Activated CD4-positive, alpha-beta memory T cell treated with anti-CD3 and anti-CD28 coated beads for 36 hours (primary cell): ENCODE results near the gene RAD51AP1. TPM values are rescaled to one million over a fixed set of nuclear protein-coding genes. Genes with fewer than 3 reads are reported as not detected.

Experiments used
- CTCF ChIA-PET: fragments of 350-600 bp; sonication (Branson Sonifier 250); formaldehyde crosslinking; loops from one replicate; lab custom pipeline; 2021; ENCODE audit warnings: antibody characterized with exemption, inconsistent platforms; lab: Charles Lee
- POLR2A ChIA-PET: fragments of 350-600 bp; sonication (Branson Sonifier 250); formaldehyde crosslinking; loops from one replicate; lab custom pipeline; 2021; ENCODE audit warnings: antibody characterized with exemption; lab: Charles Lee
- DNase-seq: peaks from one replicate; pipeline ENCODE4 v3.0.0-alpha.2; 2020
- H3K27ac Mint-ChIP-seq: one replicate; pipeline ENCODE4 v1.8.0; 2021; ENCODE audit warnings: mixed read lengths
- H3K27me3 Mint-ChIP-seq: one replicate; pipeline ENCODE4 v1.8.0; 2021; ENCODE audit warnings: mixed read lengths
- H3K36me3 Mint-ChIP-seq: one replicate; pipeline ENCODE4 v1.8.0; 2021; ENCODE audit warnings: mixed read lengths
- H3K4me1 Mint-ChIP-seq: one replicate; pipeline ENCODE4 v1.8.0; 2021; ENCODE audit warnings: low read depth, mixed read lengths
- H3K4me3 Mint-ChIP-seq: one replicate; pipeline ENCODE4 v1.8.0; 2021; ENCODE audit warnings: mild to moderate bottlenecking, mixed read lengths
- H3K9me3 Mint-ChIP-seq: one replicate; pipeline ENCODE4 v1.8.0; 2021; ENCODE audit warnings: mixed read lengths
- intact Hi-C: fragments of 100-400 bp; cut with micrococcal nuclease; formaldehyde crosslinking; loops from one replicate; pipeline ENCODE4 v1.15.1; 2023
- total RNA-seq, 2 experiments: library from RNA; stranded (reverse); gene quantifications; one replicate each; pipeline ENCODE4 v1.2.3, GENCODE V29; 2021

The RAD51AP1 gene
- total RNA-seq, 2 experiments from 2014 or later: 44.6 to 49.7 TPM

DNA sequence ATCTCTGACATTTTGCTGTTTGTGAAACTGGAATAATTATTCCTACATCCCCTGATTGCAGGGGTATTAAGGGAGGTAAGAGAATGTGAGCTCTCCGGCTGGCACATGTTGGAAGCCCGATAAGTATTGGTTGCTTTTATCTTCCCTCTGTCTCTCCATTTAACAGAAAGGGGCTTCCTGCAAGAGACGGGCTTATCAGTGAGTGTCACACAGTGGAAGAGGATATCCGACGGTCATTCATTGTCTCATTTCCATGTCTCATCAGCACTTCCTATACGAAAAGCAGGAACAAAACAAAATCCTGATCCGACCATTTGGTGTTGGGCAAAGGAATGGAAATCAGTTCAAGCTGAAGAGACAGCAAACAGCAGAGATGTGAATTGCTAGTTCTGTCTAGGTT is 34.0 kb downstream of the RAD51AP1 start:
- Mint-ChIP-seq H3K27me3 (peaks cover 2% of the 10 kb centered on the region), H3K36me3 (no peaks in the 10 kb centered on the region), H3K27ac (no peak overlapping the region), H3K4me3 (no peak overlapping the region), H3K4me1 (no peaks in the 10 kb centered on the region), H3K9me3 (no peaks in the 10 kb centered on the region)
- intact Hi-C loops: no loop called here
- no peak for DNase-seq
- ChIA-PET CTCF (no interaction called here), POLR2A (no interaction called here)

GRCh38 chr12:4579305-4580102 is 40.8 kb downstream of the RAD51AP1 start:
- H3K4me3 Mint-ChIP-seq: no peak overlapping the region
- ChIA-PET POLR2A (no interaction called here), CTCF (interaction anchor here (0.7 kb wide), 1 partner anchor 84 kb away, joined by 3 read pairs; no protein-coding TSS in a partner anchor)
- no peak for DNase-seq
- H3K27me3 Mint-ChIP-seq: peaks cover 4% of the 10 kb centered on the region
- intact Hi-C loops: no loop called here
- H3K4me1 Mint-ChIP-seq: no peaks in the 10 kb centered on the region
- H3K9me3 Mint-ChIP-seq: no peaks in the 10 kb centered on the region
- H3K27ac Mint-ChIP-seq: no peak overlapping the region
- H3K36me3 Mint-ChIP-seq: no peaks in the 10 kb centered on the region

DNA sequence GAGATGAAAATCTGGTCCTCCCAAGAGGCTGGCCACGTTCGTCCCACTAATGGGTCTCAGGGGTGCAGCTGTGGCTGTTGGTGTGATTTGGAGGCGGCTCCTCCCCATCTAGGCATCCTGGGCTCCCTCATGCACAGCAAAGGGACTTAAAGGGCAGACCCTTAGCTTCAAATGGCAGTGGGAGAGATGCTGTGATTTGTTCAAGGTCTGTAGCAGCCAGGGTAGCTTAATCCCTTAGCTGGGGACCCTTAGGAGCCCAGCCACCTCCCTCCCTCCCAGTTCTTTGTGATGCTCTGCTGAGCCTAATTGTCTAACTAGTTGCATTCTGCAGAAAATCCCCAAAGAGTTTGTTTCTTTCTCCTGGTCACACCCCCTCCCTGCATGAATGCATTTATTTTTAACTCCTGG is 41.6 kb downstream of the RAD51AP1 start:
- Mint-ChIP-seq H3K4me1 (no peaks in the 10 kb centered on the region), H3K27ac (no peak overlapping the region), H3K36me3 (no peaks in the 10 kb centered on the region), H3K9me3 (no peaks in the 10 kb centered on the region), H3K4me3 (no peak overlapping the region), H3K27me3 (peaks cover 4% of the 10 kb centered on the region)
- intact Hi-C loops: no loop called here
- POLR2A ChIA-PET: no interaction called here
- CTCF ChIA-PET: interaction anchor here (0.7 kb wide), 1 partner anchor 24 kb away, joined by 3 read pairs; no protein-coding TSS in a partner anchor
- DNase-seq: no peak

DNA sequence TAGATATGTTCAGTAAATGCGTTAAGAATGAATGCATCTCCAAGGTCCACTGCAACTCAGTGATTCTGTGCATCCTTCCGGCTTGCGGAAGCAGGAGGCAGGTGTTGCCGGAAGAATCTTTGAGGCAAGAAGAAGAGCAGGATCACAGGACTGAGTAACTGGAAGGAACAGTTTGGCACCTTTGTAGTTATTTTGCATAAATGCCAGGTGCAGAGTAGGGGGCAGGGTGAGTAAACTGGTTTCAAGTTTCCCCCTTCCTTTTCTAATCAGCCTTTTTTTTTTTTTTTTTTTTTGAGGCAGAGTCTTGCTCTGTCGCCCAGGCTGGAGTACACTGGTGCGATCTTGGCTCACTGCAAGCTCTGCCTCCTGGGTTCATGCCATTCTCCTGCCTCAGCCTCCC is 45.6 kb downstream of the RAD51AP1 start:
- ChIA-PET CTCF (no interaction called here), POLR2A (no interaction called here)
- intact Hi-C loops: no loop called here
- DNase-seq: no peak
- H3K9me3 Mint-ChIP-seq: no peaks in the 10 kb centered on the region
- no peaks in the 10 kb centered on the region for H3K4me1 Mint-ChIP-seq
- H3K27me3 Mint-ChIP-seq: peaks cover 7% of the 10 kb centered on the region
- no peak overlapping the region for H3K4me3 Mint-ChIP-seq
- no peak overlapping the region for H3K27ac Mint-ChIP-seq
- no peaks in the 10 kb centered on the region for H3K36me3 Mint-ChIP-seq

GRCh38 chr12:4584896-4585295 is 46.2 kb downstream of the RAD51AP1 start:
- POLR2A ChIA-PET: no interaction called here
- Mint-ChIP-seq H3K9me3 (no peaks in the 10 kb centered on the region), H3K4me3 (no peak overlapping the region), H3K27ac (no peak overlapping the region), H3K27me3 (peaks cover 7% of the 10 kb centered on the region), H3K36me3 (no peaks in the 10 kb centered on the region), H3K4me1 (no peaks in the 10 kb centered on the region)
- CTCF ChIA-PET: no interaction called here
- intact Hi-C loops: no loop called here
- no peak for DNase-seq

DNA sequence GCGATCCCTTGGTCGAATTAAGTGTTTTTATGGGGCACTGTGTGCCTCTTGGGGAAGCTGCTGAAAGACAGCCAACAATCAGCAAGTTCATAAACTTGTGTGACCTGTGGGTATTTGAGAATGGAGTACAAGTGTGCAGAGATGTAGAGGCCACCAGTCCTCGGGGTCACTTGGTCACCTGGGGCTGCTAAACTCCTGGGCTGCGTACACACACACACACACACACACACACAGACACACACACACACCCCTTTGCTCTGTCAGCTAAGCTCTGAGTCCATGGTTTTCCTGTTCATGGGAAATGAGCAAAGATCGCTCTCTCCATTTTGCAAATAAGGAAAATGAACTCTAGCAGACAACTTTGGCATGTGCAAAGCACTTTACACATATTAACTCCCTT is 47.8 kb downstream of the RAD51AP1 start:
- Mint-ChIP-seq H3K4me3 (no peak overlapping the region), H3K27ac (no peak overlapping the region), H3K9me3 (no peaks in the 10 kb centered on the region), H3K4me1 (no peaks in the 10 kb centered on the region), H3K36me3 (no peaks in the 10 kb centered on the region), H3K27me3 (peaks cover 7% of the 10 kb centered on the region)
- intact Hi-C loops: no loop called here
- DNase-seq: no peak
- ChIA-PET CTCF (no interaction called here), POLR2A (no interaction called here)

DNA sequence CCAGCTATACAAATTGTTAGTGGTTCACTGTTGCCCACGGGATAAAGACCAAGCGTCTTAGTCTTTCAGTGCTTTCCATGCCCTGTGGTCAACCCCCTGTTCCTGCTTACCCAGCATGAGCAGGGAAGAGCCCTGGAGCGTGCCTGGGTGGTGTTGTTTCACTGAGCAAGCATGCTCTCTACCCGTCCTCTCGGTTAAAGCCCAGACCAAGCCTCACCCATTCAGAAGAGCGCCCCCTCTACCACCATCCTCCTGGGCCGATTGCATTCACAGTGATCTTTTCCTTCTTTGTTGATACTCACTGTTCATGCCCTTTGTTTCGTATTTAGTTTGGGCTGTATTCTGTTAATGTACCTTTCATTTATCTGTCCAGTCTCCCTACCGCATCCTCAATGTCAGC is 48.4 kb downstream of the RAD51AP1 start:
- H3K9me3 Mint-ChIP-seq: no peaks in the 10 kb centered on the region
- peaks cover 7% of the 10 kb centered on the region for H3K27me3 Mint-ChIP-seq

DNA sequence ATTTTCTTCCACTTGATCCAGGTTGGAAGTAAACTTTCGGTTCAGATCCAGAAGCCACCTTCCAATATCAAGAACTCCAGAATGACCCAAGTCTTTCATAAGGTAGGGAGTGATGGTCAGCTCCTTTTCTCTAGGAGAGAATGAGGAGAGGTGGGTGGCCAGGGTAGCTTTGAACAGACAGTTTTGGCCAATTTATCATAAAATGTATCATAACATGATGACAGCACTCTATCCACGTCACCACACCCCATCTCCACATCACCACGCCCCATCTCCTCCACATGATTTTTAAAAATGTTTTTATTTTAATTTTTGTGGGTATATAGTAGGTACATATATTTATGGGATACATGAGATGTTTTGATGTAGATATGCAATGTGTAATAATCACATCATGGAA is 50.2 kb downstream of the RAD51AP1 start:
- CTCF ChIA-PET: no interaction called here
- no peaks in the 10 kb centered on the region for H3K4me1 Mint-ChIP-seq
- POLR2A ChIA-PET: no interaction called here
- DNase-seq: no peak
- no peaks in the 10 kb centered on the region for H3K36me3 Mint-ChIP-seq
- H3K4me3 Mint-ChIP-seq: no peak overlapping the region
- H3K27ac Mint-ChIP-seq: no peak overlapping the region
- no peaks in the 10 kb centered on the region for H3K9me3 Mint-ChIP-seq
- intact Hi-C loops: no loop called here
- H3K27me3 Mint-ChIP-seq: peaks cover 7% of the 10 kb centered on the region

More for the DNA sequence above, 48.4 kb downstream of the RAD51AP1 start:
- POLR2A ChIA-PET: no interaction called here
- no peak for DNase-seq
- intact Hi-C loops: no loop called here
- Mint-ChIP-seq H3K4me3 (no peak overlapping the region), H3K36me3 (no peaks in the 10 kb centered on the region), H3K4me1 (no peaks in the 10 kb centered on the region), H3K27ac (no peak overlapping the region)
- CTCF ChIA-PET: no interaction called here

- no peak for DNase-seq
- Mint-ChIP-seq H3K27me3 (peaks cover 6% of the 10 kb centered on the region), H3K4me1 (no peaks in the 10 kb centered on the region), H3K27ac (no peak overlapping the region), H3K4me3 (no peak overlapping the region), H3K36me3 (no peaks in the 10 kb centered on the region), H3K9me3 (no peaks in the 10 kb centered on the region)
- POLR2A ChIA-PET: no interaction called here
- intact Hi-C loops: no loop called here
- CTCF ChIA-PET: no interaction called here
Measured at GRCh38 chr12:4589941-4590340, 51.3 kb downstream of the RAD51AP1 start.

- H3K27me3 Mint-ChIP-seq: peaks cover 9% of the 10 kb centered on the region
- CTCF ChIA-PET: interaction anchor here (0.7 kb wide), 1 partner anchor 10 kb away, joined by 3 read pairs; no protein-coding TSS in a partner anchor
- H3K4me3 Mint-ChIP-seq: no peak overlapping the region
- DNase-seq: no peak
- H3K4me1 Mint-ChIP-seq: no peaks in the 10 kb centered on the region
- H3K27ac Mint-ChIP-seq: no peak overlapping the region
- H3K9me3 Mint-ChIP-seq: no peaks in the 10 kb centered on the region
- intact Hi-C loops: no loop called here
- H3K36me3 Mint-ChIP-seq: no peaks in the 10 kb centered on the region
- POLR2A ChIA-PET: no interaction called here
Measured at GRCh38 chr12:4591180-4591687, 52.5 kb downstream of the RAD51AP1 start.

GRCh38 chr12:4595881-4596280 is 57.2 kb downstream of the RAD51AP1 start:
- Mint-ChIP-seq H3K27me3 (peaks cover 4% of the 10 kb centered on the region), H3K4me1 (no peaks in the 10 kb centered on the region), H3K27ac (no peak overlapping the region), H3K9me3 (no peaks in the 10 kb centered on the region), H3K4me3 (no peak overlapping the region), H3K36me3 (no peaks in the 10 kb centered on the region)
- ChIA-PET POLR2A (no interaction called here), CTCF (interaction anchor here (1.4 kb wide), 1 partner anchor 9 kb away, joined by 3 read pairs; no protein-coding TSS in a partner anchor)
- intact Hi-C loops: no loop called here
- no peak for DNase-seq

- Mint-ChIP-seq H3K9me3 (no peaks in the 10 kb centered on the region), H3K27me3 (peaks cover 15% of the 10 kb centered on the region), H3K36me3 (no peaks in the 10 kb centered on the region), H3K27ac (no peak overlapping the region), H3K4me1 (peaks cover 17% of the 10 kb centered on the region), H3K4me3 (no peak overlapping the region)
- ChIA-PET CTCF (interaction anchor here (0.6 to 3.7 kb wide), 5 partner anchors 37 to 1530 kb away, joined by 3 to 16 read pairs (median 3); partner anchors contain the start of genes AKAP3 and NDUFA9), POLR2A (no interaction called here)
- DNase-seq: no peak
- intact Hi-C loops: no loop called here
Measured at GRCh38 chr12:4603421-4603820, 64.7 kb downstream of the RAD51AP1 start.
